Measurements from ENCODE around the gene WIPI1.
"Not testable (repeated sequence)": the region's sequence is repeated elsewhere in the genome, so short reads cannot be mapped to it uniquely, and the experiment has no call there.

GRCh38 chr17:68376178-68376577 lies 81.1 kb downstream of the WIPI1 start:
- TF ChIP-seq MXI1 (IDR thresholded peaks at IDR 0.05; ENCODE audit: low read depth, low read length); RBFOX2 (IDR thresholded peaks at IDR 0.05; ENCODE audit: low read depth, low read length); PATZ1 (CRISPR knock-in tag; IDR thresholded peaks at IDR 0.05; ENCODE audit: borderline replicate concordance): not testable (repeated sequence)

All from K562 (cell line).